Endothelial cell (in vitro differentiated cells): Measurements from ENCODE around the gene PIGS. TPM values are rescaled to one million over a fixed set of nuclear protein-coding genes. Genes with fewer than 3 reads are reported as not detected.

ENCODE experiments used
- DNase-seq: peaks from one replicate; pipeline ENCODE4 v3.0.0; 2021; ENCODE audit warnings: low spot score
- H3K27ac Mint-ChIP-seq: one replicate; pipeline ENCODE4 v1.8.0; 2021; ENCODE audit warnings: mixed read lengths, inconsistent platforms; ENCODE audit not compliant: unreplicated experiment
- H3K27me3 Mint-ChIP-seq: one replicate; pipeline ENCODE4 v1.8.0; 2021; ENCODE audit warnings: mild to moderate bottlenecking, moderate library complexity, mixed read lengths, inconsistent platforms; ENCODE audit not compliant: unreplicated experiment
- H3K36me3 Mint-ChIP-seq: one replicate; pipeline ENCODE4 v1.8.0; 2021; ENCODE audit warnings: mild to moderate bottlenecking, low read depth, mixed read lengths, inconsistent platforms; ENCODE audit not compliant: unreplicated experiment
- H3K4me1 Mint-ChIP-seq: one replicate; pipeline ENCODE4 v1.8.0; 2021; ENCODE audit warnings: mild to moderate bottlenecking, mixed read lengths, inconsistent platforms; ENCODE audit not compliant: unreplicated experiment
- H3K4me3 Mint-ChIP-seq: one replicate; pipeline ENCODE4 v1.8.0; 2021; ENCODE audit warnings: mild to moderate bottlenecking, mixed read lengths, inconsistent platforms; ENCODE audit not compliant: unreplicated experiment
- H3K9me3 Mint-ChIP-seq: one replicate; pipeline ENCODE4 v1.8.0; 2021; ENCODE audit warnings: mixed read lengths, inconsistent platforms; ENCODE audit not compliant: unreplicated experiment
- total RNA-seq: library from RNA; stranded (reverse); fragmentation: NEBNext Ultra II Directional; extraction: Animal tissue kit (Norgen Biotek cat#: 25700); gene quantifications from one replicate; pipeline ENCODE4 v1.2.1, GENCODE V29; 2021; ENCODE audit not compliant: unreplicated experiment
- TF ChIP-seq, protein P1 (sequence below): fragments of 200-600 bp; sonication (generic); IDR thresholded peaks from one replicate; pipeline ENCODE4 v1.5.0; 2021; ENCODE audit warnings: antibody characterized with exemption; ENCODE audit not compliant: unreplicated experiment

PIGS gene
- total RNA-seq, 1 donor from 2014 or later = 53.6 TPM

DNA sequence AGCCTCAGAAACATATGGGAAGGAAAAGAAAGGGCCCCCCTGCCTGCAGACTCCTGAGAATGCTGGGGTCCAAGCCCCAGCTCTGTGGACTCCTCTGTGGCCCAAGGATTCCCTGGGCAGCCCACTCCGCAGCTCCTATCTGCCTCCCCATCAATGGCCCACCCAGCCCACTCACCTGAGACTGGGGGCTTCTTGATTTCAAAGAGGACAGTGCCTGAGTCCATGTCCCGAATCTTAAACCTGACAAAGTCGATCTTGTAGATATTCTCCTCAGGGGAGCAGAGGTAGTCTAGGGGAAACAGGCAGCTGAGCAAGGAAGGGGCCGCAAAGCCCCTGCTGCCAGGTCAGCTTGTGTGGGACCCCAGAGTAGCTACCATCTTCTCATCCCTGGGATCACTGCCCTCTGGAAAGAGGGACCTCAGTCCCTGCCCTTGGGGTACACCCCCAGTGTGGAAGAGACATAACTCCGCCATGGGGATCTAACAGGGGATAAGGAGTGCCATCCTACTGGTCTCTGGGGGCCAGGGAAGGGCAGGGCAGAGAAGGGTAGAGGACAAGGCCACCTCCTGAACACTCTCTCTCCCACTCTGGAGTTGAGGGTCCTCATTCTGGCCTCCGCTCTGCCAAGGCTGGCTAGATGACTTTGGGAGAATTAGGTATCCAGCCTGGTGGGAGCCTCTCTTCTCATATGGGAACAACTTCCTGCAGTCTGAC lies 22.8 kb downstream of the PIGS start:
- peaks cover 29% of the 10 kb centered on the region for H3K4me1 Mint-ChIP-seq
- no peak overlapping the region for H3K27ac Mint-ChIP-seq
- no peak overlapping the region for H3K4me3 Mint-ChIP-seq
- no peak for DNase-seq
- H3K9me3 Mint-ChIP-seq = no peaks in the 10 kb centered on the region
- TF ChIP-seq, protein P1, sequence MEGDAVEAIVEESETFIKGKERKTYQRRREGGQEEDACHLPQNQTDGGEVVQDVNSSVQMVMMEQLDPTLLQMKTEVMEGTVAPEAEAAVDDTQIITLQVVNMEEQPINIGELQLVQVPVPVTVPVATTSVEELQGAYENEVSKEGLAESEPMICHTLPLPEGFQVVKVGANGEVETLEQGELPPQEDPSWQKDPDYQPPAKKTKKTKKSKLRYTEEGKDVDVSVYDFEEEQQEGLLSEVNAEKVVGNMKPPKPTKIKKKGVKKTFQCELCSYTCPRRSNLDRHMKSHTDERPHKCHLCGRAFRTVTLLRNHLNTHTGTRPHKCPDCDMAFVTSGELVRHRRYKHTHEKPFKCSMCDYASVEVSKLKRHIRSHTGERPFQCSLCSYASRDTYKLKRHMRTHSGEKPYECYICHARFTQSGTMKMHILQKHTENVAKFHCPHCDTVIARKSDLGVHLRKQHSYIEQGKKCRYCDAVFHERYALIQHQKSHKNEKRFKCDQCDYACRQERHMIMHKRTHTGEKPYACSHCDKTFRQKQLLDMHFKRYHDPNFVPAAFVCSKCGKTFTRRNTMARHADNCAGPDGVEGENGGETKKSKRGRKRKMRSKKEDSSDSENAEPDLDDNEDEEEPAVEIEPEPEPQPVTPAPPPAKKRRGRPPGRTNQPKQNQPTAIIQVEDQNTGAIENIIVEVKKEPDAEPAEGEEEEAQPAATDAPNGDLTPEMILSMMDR = peak; percentile 57
- peaks cover 6% of the 10 kb centered on the region for H3K27me3 Mint-ChIP-seq
- H3K36me3 Mint-ChIP-seq = peaks cover 9% of the 10 kb centered on the region

DNA sequence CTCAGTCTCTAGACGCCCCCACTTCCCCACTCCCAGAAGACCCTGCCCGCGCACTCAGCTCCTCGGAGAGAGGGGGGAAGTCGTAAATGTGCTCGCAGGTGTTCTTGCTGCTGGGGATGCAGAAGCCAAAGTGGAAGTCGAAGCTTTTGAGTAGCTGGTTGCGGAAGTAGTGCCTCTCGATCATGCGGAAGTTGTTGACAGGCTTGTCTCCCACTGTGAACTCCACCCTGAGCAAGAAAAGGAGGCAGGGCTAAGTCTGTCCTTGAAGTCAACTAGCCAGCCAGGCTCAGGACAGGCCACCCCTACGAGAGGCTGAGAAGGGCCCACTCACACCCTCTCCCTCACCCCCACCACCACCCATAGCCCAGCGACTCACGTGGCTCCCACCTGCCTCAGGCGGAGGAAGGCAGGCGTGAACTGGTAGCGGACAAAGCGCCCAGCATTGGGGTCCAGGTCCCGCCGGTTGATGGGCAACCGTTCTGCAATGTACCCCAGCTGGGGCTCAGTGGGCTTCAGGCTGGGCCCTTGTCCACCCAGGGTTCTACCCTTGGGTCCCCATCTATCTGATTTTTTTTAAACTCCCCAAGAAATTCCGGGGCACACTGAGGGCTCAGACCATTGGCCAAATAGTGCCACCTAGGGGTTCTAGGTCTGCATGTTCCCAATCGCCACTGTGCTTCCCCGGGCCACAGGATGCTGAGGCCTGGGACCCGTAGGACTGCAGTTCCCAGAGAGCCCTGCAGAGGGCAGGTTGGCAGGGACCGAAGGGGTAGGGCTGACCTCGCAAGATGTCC lies 23.5 kb downstream of the PIGS start:
- no peak overlapping the region for H3K27ac Mint-ChIP-seq
- DNase-seq = peak; percentile 90
- no peaks in the 10 kb centered on the region for H3K9me3 Mint-ChIP-seq
- TF ChIP-seq, protein P1 = peak; percentile 97
- peaks cover 6% of the 10 kb centered on the region for H3K27me3 Mint-ChIP-seq
- peaks cover 3% of the 10 kb centered on the region for H3K36me3 Mint-ChIP-seq
- H3K4me1 Mint-ChIP-seq = peaks cover 27% of the 10 kb centered on the region
- no peak overlapping the region for H3K4me3 Mint-ChIP-seq

DNA sequence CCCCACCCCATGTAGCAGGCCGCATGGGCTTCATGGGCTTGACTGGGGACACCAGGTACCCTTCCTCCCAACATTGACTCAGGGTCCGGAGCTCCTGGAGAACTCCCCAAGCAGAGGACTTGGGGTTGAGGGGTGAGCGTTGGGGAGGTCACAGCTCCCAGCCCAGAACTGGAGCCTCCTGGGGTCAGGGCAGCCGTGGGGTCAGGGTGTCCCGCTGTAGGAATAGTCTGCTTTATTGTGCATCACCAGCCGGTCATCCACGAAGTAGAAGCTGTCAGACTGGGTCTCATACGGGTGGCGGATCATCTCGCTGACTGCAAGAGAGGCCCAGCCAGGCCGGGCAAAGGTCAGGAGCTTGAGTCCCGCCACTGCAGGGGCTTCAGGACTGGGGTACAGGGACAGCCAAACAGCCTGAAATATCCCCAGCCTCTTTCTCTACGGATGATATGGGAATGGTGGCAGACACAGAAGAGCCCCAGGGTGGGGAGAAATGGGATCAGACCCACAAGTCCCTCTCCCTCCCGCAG lies 24.2 kb downstream of the PIGS start:
- Mint-ChIP-seq H3K36me3 (no peaks in the 10 kb centered on the region), H3K4me1 (peaks cover 25% of the 10 kb centered on the region), H3K4me3 (no peak overlapping the region), H3K9me3 (no peaks in the 10 kb centered on the region), H3K27ac (no peak overlapping the region), H3K27me3 (peaks cover 6% of the 10 kb centered on the region)
- no peak for DNase-seq
- TF ChIP-seq, protein P1 = no peak

DNA sequence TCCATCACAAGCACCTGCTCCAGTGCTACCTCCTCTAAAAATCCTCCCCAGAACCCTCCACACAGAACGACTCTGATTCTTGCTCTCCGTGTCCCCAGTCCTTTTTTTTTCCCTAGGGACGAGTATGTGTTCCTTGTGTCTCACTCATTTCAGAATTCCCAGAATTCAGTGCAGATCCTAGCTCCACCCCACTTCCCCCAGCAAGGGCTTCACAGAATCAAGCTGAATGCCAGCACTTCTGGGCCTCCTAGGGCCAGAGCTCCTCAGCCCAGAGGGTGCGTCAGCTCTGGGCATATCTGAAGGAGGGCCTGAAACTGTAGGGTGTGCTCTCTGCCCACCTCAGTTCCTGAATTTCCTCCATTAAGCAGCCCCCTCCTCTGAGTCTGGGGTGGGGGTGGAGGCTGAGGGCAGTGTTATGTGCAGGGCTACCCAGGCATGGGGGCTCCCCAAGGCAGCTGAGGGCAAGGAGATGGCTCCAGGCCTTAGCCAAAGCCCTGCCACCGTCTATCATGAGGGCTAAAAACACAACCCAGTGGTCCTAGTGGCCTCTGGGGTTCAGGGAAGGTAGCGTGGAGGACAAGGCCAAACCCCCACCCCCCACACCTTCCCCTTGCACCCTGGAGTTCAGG lies 25.4 kb downstream of the PIGS start:
- Mint-ChIP-seq H3K27me3 (no peaks in the 10 kb centered on the region), H3K4me3 (peak overlapping the region; percentile 12), H3K9me3 (no peaks in the 10 kb centered on the region), H3K36me3 (no peaks in the 10 kb centered on the region), H3K27ac (no peak overlapping the region), H3K4me1 (peaks cover 20% of the 10 kb centered on the region)
- DNase-seq = no peak
- TF ChIP-seq, protein P1 = no peak
